IPS DF 4.7 (cell line): ENCODE results near the gene CALD1.

Source experiments
- DNase-seq: peaks from one replicate; pipeline ENCODE4 v3.0.0-alpha.2; 2013; ENCODE audit warnings: low spot score; ENCODE audit errors: extremely low read depth

Gene CALD1

DNA sequence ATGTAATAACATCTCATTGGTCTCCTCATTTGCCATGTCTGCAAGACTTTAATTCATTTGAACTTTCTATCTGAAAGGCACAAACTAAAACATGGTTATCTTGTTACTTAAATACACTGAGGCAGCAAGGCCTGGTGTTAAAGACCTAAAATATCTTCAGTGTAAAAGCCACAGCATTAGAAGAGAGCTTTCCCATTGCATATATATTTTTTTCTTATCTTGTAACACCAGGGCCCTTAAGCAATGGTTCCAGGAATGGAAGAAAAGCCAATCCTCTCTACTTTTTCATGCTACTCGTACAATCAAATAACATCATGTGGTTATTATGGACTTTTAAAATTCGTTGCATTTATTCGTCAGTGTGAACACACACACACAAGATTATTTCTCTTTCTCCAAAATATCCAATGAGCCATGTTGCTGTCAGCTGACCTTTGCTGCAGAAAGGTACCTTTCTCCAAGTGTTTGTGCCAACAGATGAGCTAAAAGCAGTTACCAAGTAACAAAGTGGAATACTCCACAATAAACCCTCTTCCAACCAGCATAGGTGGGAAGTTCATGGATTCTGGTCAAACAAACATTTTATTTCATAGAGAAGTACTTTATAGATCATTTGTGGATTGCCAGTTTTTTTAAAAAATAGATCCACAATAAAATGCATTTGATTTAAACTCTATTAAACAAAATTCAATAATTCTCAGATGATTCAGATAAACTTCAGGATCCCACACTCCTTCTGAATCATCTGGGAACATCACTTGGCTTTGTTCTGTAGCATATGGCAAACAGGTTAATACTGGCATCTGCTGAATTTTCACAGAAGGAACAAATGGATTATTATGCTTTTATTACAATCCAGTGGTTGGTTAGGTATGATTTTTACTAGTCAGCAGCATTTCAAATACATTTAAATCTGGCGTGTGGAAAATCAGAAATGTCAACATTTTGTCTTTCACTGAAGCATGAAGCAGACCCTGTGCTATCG, 143.6 kb downstream of the CALD1 start:
- DNase-seq: no peak

GRCh38 chr7:134925766-134926165, 146.3 kb downstream of the CALD1 start:
- no peak for DNase-seq

GRCh38 chr7:134926396-134926795, 147.0 kb downstream of the CALD1 start:
- no peak for DNase-seq

DNA sequence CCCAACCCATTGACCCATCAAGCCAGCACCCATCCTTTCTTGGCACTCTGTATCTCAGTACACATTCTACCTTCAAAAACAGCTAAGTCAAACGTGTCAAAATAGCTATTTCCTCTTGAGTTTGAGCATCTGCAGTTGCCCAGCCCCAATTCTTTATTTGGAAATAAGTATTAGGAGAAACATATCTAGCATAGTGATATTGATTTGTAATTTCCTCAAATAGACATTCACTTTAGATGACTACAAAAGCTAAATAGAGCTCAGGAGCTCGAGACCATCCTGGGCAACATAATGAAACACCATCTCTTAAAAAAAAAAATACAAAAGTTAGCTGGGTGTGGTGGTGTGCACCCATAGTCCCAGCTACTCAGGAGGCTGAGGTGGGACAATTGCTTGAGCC, 147.6 kb downstream of the CALD1 start:
- DNase-seq: no peak

- DNase-seq: no peak
Observed at GRCh38 chr7:134927723-134928122, 148.3 kb downstream of the CALD1 start.

DNA sequence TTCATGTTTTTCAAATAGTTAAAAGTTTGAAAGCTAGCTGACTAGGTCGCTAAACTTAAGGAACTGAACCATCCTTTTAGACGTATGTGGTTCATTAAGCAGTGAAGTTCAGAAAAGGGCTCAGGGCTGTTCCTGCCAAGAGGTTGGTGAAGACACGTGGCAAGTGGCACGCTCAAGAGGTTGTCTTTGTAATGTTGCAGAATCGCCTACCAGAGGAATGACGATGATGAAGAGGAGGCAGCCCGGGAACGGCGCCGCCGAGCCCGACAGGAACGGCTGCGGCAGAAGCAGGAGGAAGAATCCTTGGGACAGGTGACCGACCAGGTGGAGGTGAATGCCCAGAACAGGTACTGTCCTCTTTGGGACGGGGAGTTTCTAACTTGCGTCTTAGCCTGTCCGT, 149.1 kb downstream of the CALD1 start:
- DNase-seq: no peak

DNA sequence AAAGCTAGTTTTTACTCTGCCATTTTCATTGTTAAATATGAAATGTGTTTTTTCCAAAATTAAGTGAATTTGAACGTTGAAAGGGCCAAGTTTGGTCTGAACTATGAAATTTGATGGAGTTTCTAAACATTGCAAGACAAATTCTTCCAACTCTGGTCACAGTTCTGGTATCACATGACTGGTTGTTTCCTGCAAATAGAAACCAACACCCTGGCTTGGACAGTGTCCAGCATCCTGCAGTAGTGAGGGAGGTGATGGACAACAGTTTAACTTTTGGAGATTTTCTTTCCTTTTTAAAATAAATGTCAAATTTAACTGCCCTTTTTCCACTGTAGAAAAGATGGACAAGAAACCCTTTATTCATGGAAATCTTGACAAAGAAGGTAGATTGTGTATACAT, 152.1 kb downstream of the CALD1 start:
- no peak for DNase-seq

DNA sequence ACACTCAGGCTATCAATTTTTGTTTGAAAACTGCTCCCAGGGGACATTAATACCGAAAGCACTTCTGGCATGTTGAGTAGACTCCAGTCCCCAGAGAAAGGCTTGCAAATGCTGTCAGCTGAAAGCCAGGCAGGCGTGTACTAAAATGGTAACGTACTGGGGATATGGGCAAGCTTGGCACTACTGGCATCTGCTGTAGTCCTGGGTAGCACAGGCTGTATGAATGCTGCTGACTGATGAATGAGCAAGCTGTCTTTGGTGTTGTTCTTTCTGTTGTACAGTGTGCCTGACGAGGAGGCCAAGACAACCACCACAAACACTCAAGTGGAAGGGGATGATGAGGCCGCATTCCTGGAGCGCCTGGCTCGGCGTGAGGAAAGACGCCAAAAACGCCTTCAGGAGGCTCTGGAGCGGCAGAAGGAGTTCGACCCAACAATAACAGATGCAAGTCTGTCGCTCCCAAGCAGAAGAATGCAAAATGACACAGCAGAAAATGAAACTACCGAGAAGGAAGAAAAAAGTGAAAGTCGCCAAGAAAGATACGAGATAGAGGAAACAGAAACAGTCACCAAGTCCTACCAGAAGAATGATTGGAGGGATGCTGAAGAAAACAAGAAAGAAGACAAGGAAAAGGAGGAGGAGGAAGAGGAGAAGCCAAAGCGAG, 153.4 kb downstream of the CALD1 start:
- no peak for DNase-seq

DNA sequence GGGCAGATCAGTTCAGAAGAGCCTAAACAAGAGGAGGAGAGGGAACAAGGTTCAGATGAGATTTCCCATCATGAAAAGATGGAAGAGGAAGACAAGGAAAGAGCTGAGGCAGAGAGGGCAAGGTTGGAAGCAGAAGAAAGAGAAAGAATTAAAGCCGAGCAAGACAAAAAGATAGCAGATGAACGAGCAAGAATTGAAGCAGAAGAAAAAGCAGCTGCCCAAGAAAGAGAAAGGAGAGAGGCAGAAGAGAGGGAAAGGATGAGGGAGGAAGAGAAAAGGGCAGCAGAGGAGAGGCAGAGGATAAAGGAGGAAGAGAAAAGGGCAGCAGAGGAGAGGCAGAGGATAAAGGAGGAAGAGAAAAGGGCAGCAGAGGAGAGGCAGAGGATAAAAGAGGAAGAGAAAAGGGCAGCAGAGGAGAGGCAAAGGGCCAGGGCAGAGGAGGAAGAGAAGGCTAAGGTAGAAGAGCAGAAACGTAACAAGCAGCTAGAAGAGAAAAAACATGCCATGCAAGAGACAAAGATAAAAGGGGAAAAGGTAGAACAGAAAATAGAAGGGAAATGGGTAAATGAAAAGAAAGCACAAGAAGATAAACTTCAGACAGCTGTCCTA, 154.1 kb downstream of the CALD1 start:
- no peak for DNase-seq

- DNase-seq: no peak
Observed at GRCh38 chr7:134935701-134936100, 156.3 kb downstream of the CALD1 start.

- no peak for DNase-seq
Observed at GRCh38 chr7:134936893-134937510, 157.6 kb downstream of the CALD1 start.

DNA sequence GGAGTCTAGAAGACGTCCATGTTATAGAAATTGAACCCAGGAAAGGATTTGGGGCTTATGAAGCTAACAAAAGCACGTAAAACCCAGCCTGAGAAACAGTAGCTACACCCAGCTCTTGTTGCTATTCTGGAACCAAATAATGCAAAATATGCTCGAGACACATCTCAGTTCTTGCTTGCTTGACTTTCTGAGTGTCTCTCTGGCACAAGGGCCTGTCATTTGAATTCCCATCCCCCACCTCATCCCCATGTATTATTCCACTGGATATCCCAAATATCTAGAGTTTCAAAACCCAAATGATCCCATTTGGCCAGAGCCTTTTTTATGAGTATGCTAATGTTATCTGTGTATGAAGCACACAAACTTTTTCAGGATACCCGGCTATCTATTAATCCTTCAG, 158.7 kb downstream of the CALD1 start:
- no peak for DNase-seq

DNA sequence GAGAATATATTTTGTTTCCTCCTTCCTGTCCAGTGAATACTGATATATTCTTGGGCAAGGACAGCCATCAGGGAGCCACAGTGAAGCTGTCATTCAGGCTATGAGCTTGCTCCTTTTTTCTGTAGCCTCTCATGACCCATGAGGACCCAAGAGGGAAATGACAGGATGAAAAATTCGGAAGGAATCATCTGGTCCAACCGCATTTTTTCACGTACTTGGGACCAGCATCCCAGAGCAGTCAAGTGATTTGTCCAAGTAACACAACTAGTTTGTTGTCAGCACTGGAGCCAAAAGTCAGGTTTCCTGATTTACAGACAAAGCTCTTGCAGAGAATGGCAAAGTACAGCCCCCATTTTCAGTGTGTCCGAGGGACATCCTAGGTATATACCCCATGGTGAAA, 159.7 kb downstream of the CALD1 start:
- DNase-seq: no peak

GRCh38 chr7:134940729-134941128, 161.3 kb downstream of the CALD1 start:
- DNase-seq: no peak

- DNase-seq: no peak
Observed at GRCh38 chr7:134941185-134941900, 161.9 kb downstream of the CALD1 start.

DNA sequence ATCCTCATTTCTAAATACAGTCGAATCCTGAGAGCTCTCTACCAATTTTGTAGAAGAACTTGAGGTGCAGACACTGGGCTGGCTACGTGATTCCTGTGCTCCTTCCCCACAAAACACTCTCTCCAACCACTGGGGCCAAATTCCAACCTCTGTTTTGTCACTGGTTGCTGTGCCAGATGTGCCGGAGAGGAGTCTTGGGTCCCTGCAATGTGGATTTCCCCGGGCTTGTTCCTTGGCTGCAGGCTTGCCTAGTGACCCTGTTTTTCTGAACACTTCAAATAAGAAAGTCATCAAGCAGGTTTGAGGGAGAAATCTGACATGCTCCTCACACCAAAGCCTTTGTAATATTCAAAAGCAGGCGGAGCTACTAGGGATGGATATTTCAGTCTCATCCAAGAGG, 162.5 kb downstream of the CALD1 start:
- DNase-seq: no peak

GRCh38 chr7:134942690-134943466, 163.4 kb downstream of the CALD1 start:
- DNase-seq: no peak

GRCh38 chr7:134943785-134944400, 164.5 kb downstream of the CALD1 start:
- DNase-seq: no peak

- no peak for DNase-seq
Observed at GRCh38 chr7:134945691-134946090, 166.3 kb downstream of the CALD1 start.

DNA sequence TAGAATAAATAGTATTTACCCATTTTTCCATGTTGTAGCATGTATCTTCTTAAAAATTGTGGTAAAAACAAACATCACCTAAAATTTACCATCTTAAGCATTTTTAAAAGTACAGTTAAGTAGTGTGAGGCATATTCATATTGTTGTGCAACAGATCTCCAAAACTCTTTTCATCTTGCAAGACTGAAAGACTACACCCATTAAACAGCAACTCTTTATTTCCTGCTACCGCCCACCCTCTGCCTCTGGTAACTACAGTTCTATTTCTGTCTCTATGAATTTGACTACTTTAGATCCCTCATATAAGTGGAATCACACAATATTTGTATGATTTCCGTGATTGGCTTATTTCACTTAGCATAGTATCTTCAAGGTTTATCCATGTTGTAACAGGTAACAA, 166.8 kb downstream of the CALD1 start:
- DNase-seq: no peak
